Breast epithelium (tissue), 3 donors: Measurements from ENCODE around the gene RETREG1.

Experiments used
- POLR2A ChIP-seq: fragments of 450-650 bp; IDR thresholded peaks from one replicate; pipeline ENCODE4 v1.6.1; 2016; ENCODE audit warnings: antibody characterized with exemption, mild to moderate bottlenecking, moderate library complexity
- TF ChIP-seq, protein P1 (sequence below), 3 donors: fragments of 450-650 bp; IDR thresholded peaks; one replicate each; pipeline ENCODE4 v1.5.1; 2016 to 2017; ENCODE audit warnings: antibody characterized with exemption in 3 of 3, mild to moderate bottlenecking in 3 of 3, moderate library complexity in 3 of 3

GRCh38 chr5:16642867-16643266, 26.1 kb upstream of the RETREG1 start:
- TF ChIP-seq POLR2A, result no peak
- TF ChIP-seq, protein P1, sequence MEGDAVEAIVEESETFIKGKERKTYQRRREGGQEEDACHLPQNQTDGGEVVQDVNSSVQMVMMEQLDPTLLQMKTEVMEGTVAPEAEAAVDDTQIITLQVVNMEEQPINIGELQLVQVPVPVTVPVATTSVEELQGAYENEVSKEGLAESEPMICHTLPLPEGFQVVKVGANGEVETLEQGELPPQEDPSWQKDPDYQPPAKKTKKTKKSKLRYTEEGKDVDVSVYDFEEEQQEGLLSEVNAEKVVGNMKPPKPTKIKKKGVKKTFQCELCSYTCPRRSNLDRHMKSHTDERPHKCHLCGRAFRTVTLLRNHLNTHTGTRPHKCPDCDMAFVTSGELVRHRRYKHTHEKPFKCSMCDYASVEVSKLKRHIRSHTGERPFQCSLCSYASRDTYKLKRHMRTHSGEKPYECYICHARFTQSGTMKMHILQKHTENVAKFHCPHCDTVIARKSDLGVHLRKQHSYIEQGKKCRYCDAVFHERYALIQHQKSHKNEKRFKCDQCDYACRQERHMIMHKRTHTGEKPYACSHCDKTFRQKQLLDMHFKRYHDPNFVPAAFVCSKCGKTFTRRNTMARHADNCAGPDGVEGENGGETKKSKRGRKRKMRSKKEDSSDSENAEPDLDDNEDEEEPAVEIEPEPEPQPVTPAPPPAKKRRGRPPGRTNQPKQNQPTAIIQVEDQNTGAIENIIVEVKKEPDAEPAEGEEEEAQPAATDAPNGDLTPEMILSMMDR (IDR thresholded peaks at IDR 0.05), result no peak
